GM23338 (cell line): ENCODE results near the gene DIP2C. TPM values are rescaled to one million over a fixed set of nuclear protein-coding genes. Genes with fewer than 3 reads are reported as not detected.

Experiments
- ATAC-seq: fragments of 200-7000 bp; cut with Tn5 transposase; 3 replicates; pipeline ENCODE4 v1.9.1; 2020
- DNase-seq: peaks from one replicate; pipeline ENCODE4 v3.0.0-alpha.2; 2015; ENCODE audit warnings: low spot score
- H2AFZ ChIP-seq: fragments of 200-600 bp; sonication (generic); 2 replicates; pipeline ENCODE4 v1.8.0; 2016; ENCODE audit warnings: antibody characterized with exemption, mild to moderate bottlenecking, moderate library complexity
- H3F3A ChIP-seq: fragments of 200-600 bp; sonication (generic); replicated peaks from 2 replicates; pipeline ENCODE4 v1.8.0; 2017; ENCODE audit warnings: antibody characterized with exemption, mixed run types, low read depth
- H3K27ac ChIP-seq: fragments of 200-600 bp; sonication (generic); 2 replicates; pipeline ENCODE4 v1.6.1; 2016; ENCODE audit warnings: low read depth
- H3K27me3 ChIP-seq: fragments of 200-600 bp; sonication (generic); 2 replicates; pipeline ENCODE4 v1.8.0; 2016; ENCODE audit warnings: mild to moderate bottlenecking, mixed run types, moderate library complexity; ENCODE audit not compliant: insufficient read depth
- H3K36me3 ChIP-seq: fragments of 200-600 bp; sonication (generic); 2 replicates; pipeline ENCODE4 v1.8.0; 2016; ENCODE audit warnings: mild to moderate bottlenecking; ENCODE audit not compliant: insufficient read depth
- H3K4me1 ChIP-seq: fragments of 200-600 bp; sonication (generic); 2 replicates; pipeline ENCODE4 v1.8.0; 2016; ENCODE audit warnings: mild to moderate bottlenecking, moderate library complexity; ENCODE audit not compliant: insufficient read depth
- H3K4me2 ChIP-seq: fragments of 200-600 bp; sonication (generic); 2 replicates; pipeline ENCODE4 v1.7.1; 2017; ENCODE audit warnings: mixed run types
- H3K4me3 ChIP-seq: fragments of 200-600 bp; sonication (generic); 2 replicates; pipeline ENCODE4 v1.6.1; 2016; ENCODE audit warnings: mixed run types
- H3K79me2 ChIP-seq: fragments of 200-600 bp; sonication (generic); replicated peaks from 2 replicates; pipeline ENCODE4 v1.8.0; 2017; ENCODE audit warnings: mild to moderate bottlenecking; ENCODE audit not compliant: insufficient read depth
- H3K9me2 ChIP-seq: fragments of 200-600 bp; sonication (generic); 2 replicates; pipeline ENCODE4 v1.8.0; 2017; ENCODE audit not compliant: insufficient read depth
- H4K20me1 ChIP-seq: fragments of 200-600 bp; sonication (generic); replicated peaks from 2 replicates; pipeline ENCODE4 v1.8.0; 2017; ENCODE audit warnings: mild to moderate bottlenecking; ENCODE audit not compliant: insufficient read depth
- H3K27ac Mint-ChIP-seq: 2 replicates; pipeline ENCODE4 v1.8.0; 2020; ENCODE audit warnings: inconsistent platforms, mild to moderate bottlenecking, moderate library complexity, mixed read lengths
- H3K27me3 Mint-ChIP-seq: 3 replicates; pipeline ENCODE4 v1.8.0; 2022; ENCODE audit warnings: low read depth, mild to moderate bottlenecking, moderate library complexity, mixed read lengths, inconsistent platforms; ENCODE audit not compliant: insufficient read depth, poor library complexity
- H3K36me3 Mint-ChIP-seq: 3 replicates; pipeline ENCODE4 v1.8.0; 2021; ENCODE audit warnings: low read depth, mild to moderate bottlenecking, inconsistent platforms, moderate library complexity, mixed read lengths
- H3K4me1 Mint-ChIP-seq: 3 replicates; pipeline ENCODE4 v1.8.0; 2020; ENCODE audit warnings: mild to moderate bottlenecking, inconsistent platforms, mixed read lengths
- H3K4me3 Mint-ChIP-seq: 3 replicates; pipeline ENCODE4 v1.8.0; 2021; ENCODE audit warnings: moderate library complexity, mild to moderate bottlenecking, inconsistent platforms, mixed read lengths
- H3K9me3 Mint-ChIP-seq: 3 replicates; pipeline ENCODE4 v1.8.0; 2020; ENCODE audit warnings: moderate library complexity, mild to moderate bottlenecking, inconsistent platforms, mixed read lengths
- CREB1 ChIP-seq: fragments of 250-450 bp; sonication (Bioruptor Pico); IDR thresholded peaks from 2 replicates; pipeline ENCODE4 v1.5.0; 2020; ENCODE audit warnings: low read depth, mild to moderate bottlenecking, moderate library complexity
- CTCF ChIP-seq, 2 experiments: fragments of 200-600 bp in 1 of 2; sonication (generic) in 1 of 2; conservative IDR thresholded peaks; 2 replicates each; pipeline versions ENCODE4 v1.5.1 to v1.6.1; 2016 to 2017; ENCODE audit warnings: antibody characterized with exemption in 2 of 2, low read depth in 2 of 2, mild to moderate bottlenecking in 2 of 2, moderate library complexity in 1 of 2
- ETS1 ChIP-seq: IDR thresholded peaks from 2 replicates; pipeline ENCODE4 v1.6.1; 2016; ENCODE audit warnings: antibody characterized with exemption
- EZH2 ChIP-seq: fragments of 200-600 bp; sonication (generic); IDR thresholded peaks from one replicate; pipeline ENCODE4 v1.8.0; 2017; ENCODE audit warnings: antibody characterized with exemption, mild to moderate bottlenecking, low read depth; ENCODE audit not compliant: unreplicated experiment
- EZH2phosphoT487 ChIP-seq: fragments of 200-600 bp; sonication (generic); IDR thresholded peaks from one replicate; pipeline ENCODE4 v1.8.1; 2018; ENCODE audit warnings: antibody characterized with exemption; ENCODE audit not compliant: unreplicated experiment
- JUNB ChIP-seq: IDR thresholded peaks from one replicate; pipeline ENCODE4 v1.6.1; 2016; ENCODE audit warnings: antibody characterized with exemption; ENCODE audit not compliant: unreplicated experiment
- POLR2AphosphoS5 ChIP-seq: IDR thresholded peaks from 2 replicates; pipeline ENCODE4 v1.6.1; 2016; ENCODE audit warnings: antibody characterized with exemption, low read depth
- REST ChIP-seq: IDR thresholded peaks from one replicate; pipeline ENCODE4 v1.6.1; 2018; ENCODE audit warnings: antibody characterized with exemption; ENCODE audit not compliant: unreplicated experiment
- ZNF114 ChIP-seq: fragments of 250-450 bp; sonication (Bioruptor Pico); IDR thresholded peaks from 2 replicates; pipeline ENCODE4 v1.5.0; 2020; ENCODE audit warnings: mild to moderate bottlenecking, moderate library complexity
- ZNF331 ChIP-seq: fragments of 250-450 bp; sonication (Bioruptor Pico); IDR thresholded peaks from 2 replicates; pipeline ENCODE4 v1.5.0; 2020; ENCODE audit warnings: low read depth, mild to moderate bottlenecking, moderate library complexity
- polyA plus RNA-seq: library from polyadenylated mRNA; unstranded; fragments of >200 nt; fragmentation: Nextera tagmentation; extraction: Ambion mirVana; gene quantifications from 2 replicates; pipeline ENCODE4 v1.2.1, GENCODE V29; 2016
- total RNA-seq: library from RNA; depleted of rRNA; stranded (reverse); fragments of >200 nt; shearing (Covaris generic); gene quantifications from 2 replicates; pipeline ENCODE4 v1.2.3, GENCODE V29; 2014

DIP2C gene
- total and polyA plus RNA-seq, 2 experiments from 2014 or later: 5.1 to 7.7 TPM

GRCh38 chr10:665579-666091, 23.8 kb downstream of the DIP2C start (continued):
- TF ChIP-seq CTCF (conservative IDR thresholded peaks at IDR 0.05; ENCODE audit: low read depth in 2 of 2) (no peak), ZNF114 (CRISPR knock-in tag) (no peak), JUNB (no peak), ZNF331 (CRISPR knock-in tag) (no peak), EZH2 (no peak), EZH2phosphoT487 (no peak), REST (no peak), POLR2AphosphoS5 (no peak), ETS1 (no peak), CREB1 (no peak)

DNA sequence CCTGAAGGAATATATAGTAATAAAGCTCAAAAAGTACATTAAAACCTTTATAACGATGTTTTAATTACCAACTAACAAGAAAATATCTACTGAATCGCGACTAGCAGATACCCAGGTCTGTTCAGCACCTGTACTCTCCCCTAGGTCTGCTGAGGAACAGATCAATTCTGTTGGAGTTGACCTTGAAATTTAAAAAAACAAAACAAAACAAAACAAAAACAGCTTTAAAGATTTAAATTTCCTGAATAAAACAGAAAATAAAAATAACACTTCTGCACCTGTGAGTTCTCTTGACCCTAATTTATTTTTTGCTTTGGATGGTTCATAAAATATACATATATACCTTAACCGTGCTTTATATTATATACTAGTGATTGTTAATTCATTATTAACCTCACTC, 24.6 kb downstream of the DIP2C start:
- Mint-ChIP-seq H3K27ac (no peak overlapping the region), H3K4me3 (no peak overlapping the region), H3K4me1 (peaks cover 22% of the 10 kb centered on the region), H3K36me3 (no peaks in the 10 kb centered on the region), H3K27me3 (peaks cover 2% of the 10 kb centered on the region), H3K9me3 (no peaks in the 10 kb centered on the region)
- no peak overlapping the region for H2AFZ ChIP-seq
- TF ChIP-seq REST: no peak
- no peak for TF ChIP-seq ZNF331 (CRISPR knock-in tag)
- no peak for TF ChIP-seq EZH2phosphoT487
- no peak for TF ChIP-seq ETS1
- no peak overlapping the region for H3K27ac ChIP-seq
- H3K9me2 ChIP-seq: peaks cover 10% of the 10 kb centered on the region
- H4K20me1 ChIP-seq: peaks cover 20% of the 10 kb centered on the region
- H3K4me2 ChIP-seq: no peak overlapping the region
- no peaks in the 10 kb centered on the region for H3K36me3 ChIP-seq
- H3K4me3 ChIP-seq: no peak overlapping the region
- no peaks in the 10 kb centered on the region; the same call in 1 of the 2 replicates for H3K4me1 ChIP-seq
- ATAC-seq: no peak
- H3K79me2 ChIP-seq: peaks cover 77% of the 10 kb centered on the region
- H3F3A ChIP-seq: peaks cover 26% of the 10 kb centered on the region
- no peaks in the 10 kb centered on the region for H3K27me3 ChIP-seq
- DNase-seq: no peak
